GM18867 (cell line): ENCODE data around the gene DOCK9.

Experiments
- ATAC-seq: cut with Tn5 transposase; IDR thresholded peaks from one replicate; pipeline ENCODE4 v1.9.1; 2021; ENCODE audit warnings: mild to moderate bottlenecking, moderate library complexity; ENCODE audit not compliant: unreplicated experiment

DOCK9 gene

GRCh38 chr13:98977568-98978265, at the start of gene DOCK9:
DOCK9 (minus strand) TSS chr13:98978064; CDS start chr13:98977909, 155 bp downstream.
- ATAC-seq: no peak

DNA sequence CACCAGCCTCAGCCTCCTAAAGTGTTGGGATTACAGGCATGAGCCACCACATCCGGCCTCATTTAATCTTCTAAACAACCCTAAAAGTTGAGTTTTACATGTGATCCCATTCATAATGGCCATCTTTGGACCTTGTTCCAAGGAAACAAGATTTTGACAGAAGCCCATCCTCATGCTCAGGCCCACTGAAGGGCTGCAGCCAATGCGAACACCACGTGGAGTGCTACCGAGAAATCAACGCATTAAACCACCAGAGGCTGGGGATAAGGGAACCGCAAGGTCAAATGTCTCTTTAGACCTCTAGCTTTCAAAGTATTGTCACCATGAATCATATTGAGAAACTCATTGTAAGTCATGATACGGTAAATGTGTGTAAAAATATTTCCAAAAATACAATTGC, 49.4 kb upstream of the DOCK9 start:
- no peak for ATAC-seq

DNA sequence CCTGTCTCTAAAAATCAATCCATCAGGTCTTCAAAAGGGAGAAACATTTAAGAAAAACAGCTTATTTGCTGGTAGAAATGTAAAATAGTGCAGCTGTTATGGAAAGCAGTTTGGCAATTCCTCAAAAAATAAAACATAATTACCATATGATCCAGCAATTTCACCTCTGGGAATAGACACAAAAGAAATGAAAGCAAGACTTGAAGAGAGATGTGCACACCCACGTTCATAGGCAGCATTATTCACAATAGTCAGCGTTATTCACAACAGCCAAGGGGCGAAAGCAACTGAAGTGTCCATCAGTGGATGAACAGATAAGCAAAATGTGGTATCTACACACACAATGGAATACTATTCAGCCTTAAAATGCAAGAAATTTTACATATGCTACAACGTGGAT, 45.1 kb upstream of the DOCK9 start:
- no peak for ATAC-seq

DNA sequence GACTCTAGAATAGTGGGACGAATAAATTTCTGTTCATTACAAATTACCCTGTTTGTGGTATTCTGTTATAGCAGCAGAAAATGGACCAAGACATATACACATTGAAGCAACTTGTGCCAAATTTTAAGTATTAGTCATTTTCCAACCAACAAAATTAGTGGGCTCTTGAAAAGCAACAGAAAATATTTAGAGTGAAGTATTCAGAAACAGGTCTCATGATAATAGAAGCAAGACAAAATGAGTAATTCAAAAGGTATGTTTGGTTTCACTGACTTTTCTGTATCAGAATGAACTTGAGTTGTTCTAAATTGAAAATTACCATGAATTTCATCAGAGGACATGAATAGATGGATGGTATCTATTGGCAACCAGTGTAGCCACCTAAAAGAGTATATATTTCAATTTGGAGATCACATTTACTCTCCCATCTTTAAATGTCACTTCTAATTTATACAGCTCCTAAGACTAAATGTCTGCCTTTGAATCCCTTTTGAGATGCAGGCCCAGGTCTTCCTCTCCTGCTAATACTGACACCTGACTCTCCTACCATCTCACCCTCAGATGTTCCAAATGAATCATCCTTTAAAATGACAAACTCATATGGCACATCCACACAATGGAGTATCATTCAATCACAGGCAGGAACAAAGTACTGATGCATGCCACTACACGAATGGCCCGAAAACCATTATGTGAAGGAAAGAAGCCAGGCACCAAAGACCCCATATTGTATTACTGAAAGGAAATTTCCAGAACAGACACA, 40.7 kb upstream of the DOCK9 start:
- ATAC-seq: no peak

GRCh38 chr13:99015606-99016490, 38.0 kb upstream of the DOCK9 start:
- no peak for ATAC-seq

DNA sequence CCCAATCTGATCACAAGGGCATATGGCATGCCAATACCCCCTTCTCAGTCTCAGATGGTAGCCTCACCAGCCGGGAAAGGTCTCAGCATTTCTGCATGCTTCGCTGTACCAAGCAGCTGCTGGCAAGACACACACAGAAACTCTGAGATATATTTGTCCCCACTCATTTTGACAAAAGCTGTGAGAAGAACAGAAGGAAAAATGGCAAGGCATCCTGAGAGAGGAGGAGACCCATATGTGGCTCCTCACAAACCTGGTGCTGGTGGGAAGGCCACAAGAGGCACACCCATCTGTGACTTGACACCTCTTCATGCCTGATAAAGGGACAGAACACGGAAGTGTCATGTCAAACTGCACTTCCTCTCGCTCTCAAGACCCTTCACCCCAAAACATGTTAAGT, 36.7 kb upstream of the DOCK9 start:
- no peak for ATAC-seq

DNA sequence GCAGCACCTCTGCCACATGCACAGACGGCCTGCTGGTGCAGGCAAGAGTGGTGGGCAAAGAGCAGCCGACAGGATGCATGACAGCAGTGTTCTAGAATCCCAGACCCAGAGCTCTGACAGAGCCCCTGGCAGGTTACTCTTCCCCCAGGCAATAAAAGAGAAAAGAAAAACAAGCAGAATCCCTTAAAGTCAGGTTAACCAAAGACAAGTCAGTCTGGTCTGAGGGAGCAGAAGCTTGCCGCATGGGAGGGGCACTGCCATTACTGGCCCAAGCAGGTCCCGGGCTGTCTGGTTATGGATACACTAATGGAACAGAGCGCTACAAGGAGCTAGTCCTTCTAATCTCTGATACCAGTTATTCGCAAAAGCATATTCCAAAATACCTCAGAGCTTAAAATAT, 36.1 kb upstream of the DOCK9 start:
- ATAC-seq: no peak

GRCh38 chr13:99012539-99012938, 34.7 kb upstream of the DOCK9 start:
- no peak for ATAC-seq

DNA sequence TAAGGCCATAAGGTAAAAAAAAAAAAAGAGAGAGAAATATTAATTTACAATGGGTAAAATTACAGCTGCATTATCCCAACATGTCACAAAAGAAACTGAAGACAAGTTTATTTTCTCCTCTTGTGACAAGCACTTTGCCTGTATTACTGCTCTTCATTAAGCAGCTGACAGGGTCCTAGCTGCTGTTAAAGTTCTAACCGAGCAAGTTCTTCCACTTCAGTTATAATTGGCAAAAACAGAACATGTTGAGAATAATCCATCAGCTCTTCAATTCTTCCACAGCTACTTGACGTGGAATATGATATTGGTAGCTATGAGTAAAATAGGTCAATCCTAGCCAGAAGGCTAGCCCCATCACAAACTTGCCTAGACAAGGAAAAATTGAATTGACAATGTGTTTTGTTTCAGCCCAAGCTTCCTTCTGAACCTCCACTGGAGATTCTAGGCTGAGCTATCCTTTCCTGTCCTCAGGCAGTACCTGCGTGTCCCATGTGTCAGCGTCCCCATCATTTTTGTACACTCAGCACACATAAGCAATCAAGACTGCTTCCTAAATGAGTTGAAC, 32.2 kb upstream of the DOCK9 start:
- ATAC-seq: no peak

DNA sequence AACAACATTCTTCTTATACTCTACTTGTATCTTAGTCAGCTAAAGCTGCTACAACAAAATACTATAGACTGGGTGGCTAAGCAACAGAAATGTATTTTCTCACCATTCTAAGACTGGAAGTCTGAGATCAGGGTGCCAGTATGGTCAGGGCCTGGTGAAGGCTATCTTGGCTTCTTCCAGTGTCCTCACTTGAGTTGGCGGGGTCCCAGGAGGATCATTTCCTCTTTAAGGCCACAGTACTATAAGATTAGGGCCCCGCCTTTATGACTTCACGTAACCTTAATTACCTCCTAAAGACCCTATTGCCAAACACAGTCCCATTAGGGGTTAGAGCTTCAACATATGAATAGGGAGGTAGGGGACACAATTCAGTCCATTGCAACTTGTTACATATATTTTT, 30.7 kb upstream of the DOCK9 start:
- ATAC-seq: no peak

- ATAC-seq: no peak
Measured at GRCh38 chr13:99007414-99007986, 29.6 kb upstream of the DOCK9 start.

DNA sequence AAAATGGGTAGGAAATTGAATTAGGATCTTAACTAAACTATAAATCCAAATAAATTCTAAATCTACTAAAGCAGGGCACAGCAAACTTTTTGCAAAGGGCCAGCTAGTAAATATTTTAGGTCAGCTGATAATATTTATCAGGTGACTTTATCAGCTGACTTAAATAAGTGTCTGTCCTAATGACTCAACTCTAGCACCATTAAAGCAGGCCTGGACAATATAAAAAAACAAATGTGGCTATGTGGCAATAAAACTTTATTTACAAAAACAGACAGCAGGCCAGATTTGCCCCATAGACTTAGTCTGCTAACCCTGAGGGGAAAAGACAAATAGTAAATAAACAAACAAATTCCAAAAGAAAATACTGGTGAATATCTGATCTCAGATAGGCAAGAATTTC, 27.7 kb upstream of the DOCK9 start:
- ATAC-seq: no peak

GRCh38 chr13:99004978-99005377, 27.1 kb upstream of the DOCK9 start:
- ATAC-seq: no peak

- ATAC-seq: no peak
Measured at GRCh38 chr13:99003851-99004471, 26.1 kb upstream of the DOCK9 start.

- ATAC-seq: no peak
Measured at GRCh38 chr13:99003186-99003585, 25.3 kb upstream of the DOCK9 start.

- ATAC-seq: no peak
Measured at GRCh38 chr13:99002172-99002710, 24.4 kb upstream of the DOCK9 start.

GRCh38 chr13:99000137-99000536, 22.3 kb upstream of the DOCK9 start:
- ATAC-seq: no peak

- no peak for ATAC-seq
Measured at GRCh38 chr13:98999639-98999952, 21.7 kb upstream of the DOCK9 start.

- ATAC-seq: no peak
Measured at GRCh38 chr13:98998831-98999638, 21.2 kb upstream of the DOCK9 start.
